Fibroblast of lung (primary cell): ENCODE measurements around the gene EDC4. TPM values are rescaled to one million over a fixed set of nuclear protein-coding genes. Genes with fewer than 3 reads are reported as not detected.

Experiments used
- DNase-seq, 2 donors: peaks; one replicate each; pipeline versions ENCODE4 v3.0.0 to v3.0.0-alpha.2; 2010; ENCODE audit warnings: low read depth in 2 of 2
- H2AFZ ChIP-seq: 2 replicates; pipeline ENCODE4 v1.5.1; 2012; ENCODE audit warnings: low read length, control low read depth, inconsistent platforms
- H3K27ac ChIP-seq: 2 replicates; pipeline ENCODE4 v1.5.1; 2011; ENCODE audit warnings: low read length, control low read depth; ENCODE audit not compliant: insufficient read depth
- H3K27me3 ChIP-seq: 2 replicates; pipeline ENCODE4 v1.5.1; 2011; ENCODE audit warnings: mild to moderate bottlenecking, low read length; ENCODE audit not compliant: control insufficient read depth, insufficient read depth
- H3K36me3 ChIP-seq: 2 replicates; pipeline ENCODE4 v1.5.1; 2011; ENCODE audit warnings: low read length; ENCODE audit not compliant: control insufficient read depth, insufficient read depth
- H3K4me1 ChIP-seq: 2 replicates; pipeline ENCODE4 v1.5.1; 2011; ENCODE audit warnings: low read length; ENCODE audit not compliant: control insufficient read depth, insufficient read depth; ENCODE audit errors: extremely low read depth
- H3K4me2 ChIP-seq: 2 replicates; pipeline ENCODE4 v1.5.1; 2011; ENCODE audit warnings: low read length, control low read depth; ENCODE audit not compliant: insufficient read depth; ENCODE audit errors: extremely low read depth
- H3K4me3 ChIP-seq, 4 experiments: fragments of 200-600 bp in 1 of 4; sonication (generic) in 1 of 4; replicated peaks in 1 of 4; 2 replicates each; pipeline ENCODE4 v1.5.1; 2011 to 2016; ENCODE audit warnings: low read length in 4 of 4, low read depth in 3 of 4, mild to moderate bottlenecking in 3 of 4, control low read depth in 2 of 4, inconsistent platforms in 1 of 4, mixed read lengths in 1 of 4; ENCODE audit not compliant: insufficient read depth in 1 of 4; ENCODE audit errors: control extremely low read depth in 1 of 4
- H3K79me2 ChIP-seq: 2 replicates; pipeline ENCODE4 v1.5.1; 2012; ENCODE audit warnings: mild to moderate bottlenecking, low read length, inconsistent platforms; ENCODE audit not compliant: control insufficient read depth, insufficient read depth
- H3K9ac ChIP-seq: 2 replicates; pipeline ENCODE4 v1.5.1; 2011; ENCODE audit warnings: mild to moderate bottlenecking, low read length, control low read depth; ENCODE audit not compliant: insufficient read depth
- H3K9me3 ChIP-seq: 2 replicates; pipeline ENCODE4 v1.5.1; 2012; ENCODE audit warnings: low read depth, low read length; ENCODE audit not compliant: control insufficient read depth, insufficient read depth
- H4K20me1 ChIP-seq: 2 replicates; pipeline ENCODE4 v1.5.1; 2011; ENCODE audit warnings: low read length; ENCODE audit not compliant: control insufficient read depth, insufficient read depth; ENCODE audit errors: extremely low read depth
- EZH2 ChIP-seq: IDR thresholded peaks from 2 replicates; pipeline ENCODE4 v1.5.1; 2012; ENCODE audit warnings: low read length, control low read depth, mild to moderate bottlenecking; ENCODE audit errors: missing control alignments
- polyA plus RNA-seq, 2 donors: library from polyadenylated mRNA; depleted of rRNA in 1 of 2; stranded (reverse) in 1 of 2; unstranded in 1 of 2; fragments of >200 nt; gene quantifications; 2 replicates each; pipeline ENCODE4 v1.2.1, GENCODE V29; 2011 to 2012; ENCODE audit warnings: missing spikeins in 1 of 2
- total RNA-seq: library from RNA; depleted of rRNA; stranded (reverse); fragments of >200 nt; gene quantifications from 2 replicates; pipeline ENCODE4 v1.2.1, GENCODE V29; 2014
- TF ChIP-seq, protein P1 (sequence below), 2 donors: IDR thresholded peaks in 1 of 2; conservative IDR thresholded peaks in 1 of 2; 1 replicate in 1 of 2; 2 replicates in 1 of 2; pipeline ENCODE4 v1.5.1; 2011 to 2012; ENCODE audit warnings: low read length in 2 of 2, control low read depth in 1 of 2, inconsistent platforms in 1 of 2, low read depth in 1 of 2, mild to moderate bottlenecking in 1 of 2

The EDC4 gene
- total and polyA plus RNA-seq, 2 donors (not counting 1 experiment from before 2014, with no cell fraction given) = 27.4 to 49.4 TPM

DNA sequence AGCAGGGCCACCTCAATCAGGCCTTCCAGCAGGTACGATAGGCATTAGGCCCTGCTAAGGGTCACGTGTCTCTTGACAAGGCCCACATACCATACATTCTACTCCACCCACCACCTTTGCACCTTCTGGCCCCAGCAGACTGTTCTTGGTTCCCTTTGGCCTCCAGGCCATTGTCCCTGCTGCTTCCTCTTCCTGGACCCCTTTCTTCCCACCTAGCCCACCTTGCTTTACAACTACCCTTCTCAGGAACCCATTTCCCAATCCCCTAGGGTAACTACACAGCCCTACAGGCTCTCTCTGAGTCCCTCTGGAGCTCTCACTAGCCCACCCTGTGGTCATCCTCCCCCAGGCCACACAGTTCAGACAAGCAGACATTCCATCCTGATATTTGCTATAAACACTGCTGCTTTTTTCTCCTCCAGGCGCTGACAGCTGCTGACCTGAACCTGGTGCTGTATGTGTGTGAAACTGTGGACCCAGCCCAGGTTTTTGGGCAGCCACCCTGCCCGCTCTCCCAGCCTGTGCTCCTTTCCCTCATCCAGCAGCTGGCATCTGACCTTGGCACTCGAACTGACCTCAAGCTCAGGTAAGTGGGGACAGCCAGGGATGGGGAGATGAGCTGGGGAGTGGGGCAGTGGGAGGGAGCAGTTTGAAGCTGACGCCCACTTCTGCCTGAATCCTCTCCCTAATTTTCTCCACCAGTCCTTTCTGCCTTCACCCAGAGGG lies 10.5 kb downstream of the EDC4 start:
- Histone ChIP-seq H3K27me3 (no peaks in the 10 kb centered on the region), H3K9me3 (no peaks in the 10 kb centered on the region), H3K4me1 (peaks cover 6% of the 10 kb centered on the region), H3K36me3 (peaks cover 46% of the 10 kb centered on the region), H2AFZ (no peak overlapping the region), H3K27ac (no peak overlapping the region), H3K9ac (no peak overlapping the region), H3K4me3 (no peak overlapping the region), H3K4me2 (no peak overlapping the region), H4K20me1 (peaks cover 4% of the 10 kb centered on the region), H3K79me2 (no peaks in the 10 kb centered on the region)
- no peak for DNase-seq
- no peak for TF ChIP-seq EZH2
- TF ChIP-seq, protein P1, sequence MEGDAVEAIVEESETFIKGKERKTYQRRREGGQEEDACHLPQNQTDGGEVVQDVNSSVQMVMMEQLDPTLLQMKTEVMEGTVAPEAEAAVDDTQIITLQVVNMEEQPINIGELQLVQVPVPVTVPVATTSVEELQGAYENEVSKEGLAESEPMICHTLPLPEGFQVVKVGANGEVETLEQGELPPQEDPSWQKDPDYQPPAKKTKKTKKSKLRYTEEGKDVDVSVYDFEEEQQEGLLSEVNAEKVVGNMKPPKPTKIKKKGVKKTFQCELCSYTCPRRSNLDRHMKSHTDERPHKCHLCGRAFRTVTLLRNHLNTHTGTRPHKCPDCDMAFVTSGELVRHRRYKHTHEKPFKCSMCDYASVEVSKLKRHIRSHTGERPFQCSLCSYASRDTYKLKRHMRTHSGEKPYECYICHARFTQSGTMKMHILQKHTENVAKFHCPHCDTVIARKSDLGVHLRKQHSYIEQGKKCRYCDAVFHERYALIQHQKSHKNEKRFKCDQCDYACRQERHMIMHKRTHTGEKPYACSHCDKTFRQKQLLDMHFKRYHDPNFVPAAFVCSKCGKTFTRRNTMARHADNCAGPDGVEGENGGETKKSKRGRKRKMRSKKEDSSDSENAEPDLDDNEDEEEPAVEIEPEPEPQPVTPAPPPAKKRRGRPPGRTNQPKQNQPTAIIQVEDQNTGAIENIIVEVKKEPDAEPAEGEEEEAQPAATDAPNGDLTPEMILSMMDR (conservative IDR thresholded peaks at IDR 0.05 in 1 of 2, IDR thresholded peaks at IDR 0.05 in 1 of 2; ENCODE audit: low read depth in 1 of 2, low read length in 2 of 2) = no peak

DNA sequence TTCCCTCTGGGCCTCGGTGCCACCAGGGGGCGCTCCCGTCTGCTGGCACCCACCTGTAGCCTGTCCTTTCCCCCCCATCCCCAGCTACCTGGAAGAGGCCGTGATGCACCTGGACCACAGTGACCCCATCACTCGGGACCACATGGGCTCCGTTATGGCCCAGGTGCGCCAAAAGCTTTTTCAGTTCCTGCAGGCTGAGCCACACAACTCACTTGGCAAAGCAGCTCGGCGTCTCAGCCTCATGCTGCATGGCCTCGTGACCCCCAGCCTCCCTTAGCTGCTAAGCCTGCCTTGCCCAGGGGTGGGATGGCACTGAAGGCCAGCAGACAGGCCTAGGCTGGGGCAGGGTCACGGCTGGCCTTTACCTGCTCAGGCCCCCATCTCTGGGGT lies 11.0 kb downstream of the EDC4 start:
- Histone ChIP-seq H3K27me3 (no peaks in the 10 kb centered on the region), H3K9me3 (no peaks in the 10 kb centered on the region), H3K4me1 (peaks cover 6% of the 10 kb centered on the region), H3K9ac (no peak overlapping the region), H2AFZ (no peak overlapping the region), H4K20me1 (peaks cover 4% of the 10 kb centered on the region), H3K27ac (no peak overlapping the region), H3K36me3 (peaks cover 43% of the 10 kb centered on the region), H3K79me2 (no peaks in the 10 kb centered on the region), H3K4me2 (no peak overlapping the region), H3K4me3 (no peak overlapping the region)
- TF ChIP-seq, protein P1 (conservative IDR thresholded peaks at IDR 0.05 in 1 of 2, IDR thresholded peaks at IDR 0.05 in 1 of 2; ENCODE audit: low read depth in 1 of 2, low read length in 2 of 2) = peak; percentile 67 to 77
- TF ChIP-seq EZH2 = no peak
- DNase-seq = peak; percentile 29 to 44

DNA sequence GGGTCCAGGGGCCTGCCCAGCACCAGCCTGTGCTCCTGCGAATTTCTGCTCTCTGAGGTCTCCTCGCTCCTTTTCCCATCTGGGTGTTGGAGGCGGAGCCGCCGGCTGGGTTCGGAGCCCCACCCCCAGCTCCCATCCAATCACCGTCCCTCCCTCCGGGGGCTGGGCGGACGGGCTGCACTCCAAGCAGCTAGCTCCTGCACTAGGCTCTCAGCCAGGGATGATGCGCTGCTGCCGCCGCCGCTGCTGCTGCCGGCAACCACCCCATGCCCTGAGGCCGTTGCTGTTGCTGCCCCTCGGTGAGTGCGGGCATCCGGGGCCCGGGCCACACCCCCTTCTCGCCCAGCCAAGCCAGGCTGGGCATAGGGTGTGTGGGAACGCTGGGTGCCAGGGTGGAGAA lies 11.8 kb downstream of the EDC4 start, which contains the start of gene NRN1L:
TSS of gene NRN1L (plus strand) at position 202 of the 400 bp plus-strand sequence. CDS start at position 221, 19 bp downstream.
- TF ChIP-seq, protein P1 (conservative IDR thresholded peaks at IDR 0.05 in 1 of 2, IDR thresholded peaks at IDR 0.05 in 1 of 2; ENCODE audit: low read depth in 1 of 2, low read length in 2 of 2) = no peak
- TF ChIP-seq EZH2 = no peak
- Histone ChIP-seq H3K27ac (no peak within 1 kb of the TSS), H3K36me3 (peaks cover 35% of the 10 kb centered on the region), H3K9ac (no peak within 1 kb of the TSS), H3K79me2 (no peaks in the 10 kb centered on the region), H3K27me3 (no peaks in the 10 kb centered on the region), H3K4me3 (no peak within 1 kb of the TSS), H3K4me1 (peaks cover 6% of the 10 kb centered on the region), H3K9me3 (no peaks in the 10 kb centered on the region), H4K20me1 (peaks cover 4% of the 10 kb centered on the region), H2AFZ (no peak within 1 kb of the TSS), H3K4me2 (peak within 1 kb of the TSS; percentile 1)
- peak; percentile 84 to 91 for DNase-seq
